GM12878 (cell line): ENCODE results near the gene RIT2. TPM values are rescaled to one million over a fixed set of nuclear protein-coding genes. Genes with fewer than 3 reads are reported as not detected.
A peak's percentile ranks its signal among the peaks of the same experiment; 100 is the strongest.

Experiments used
- ATAC-seq: fragments of 200-7000 bp; cut with Tn5 transposase; 3 replicates; pipeline ENCODE4 v1.9.1; 2020; ENCODE audit warnings: mild to moderate bottlenecking, moderate library complexity
- BruUV-seq: library from RNA; stranded (reverse); fragments of 400-500 nt; replicated peaks from 2 replicates; lab custom pipeline; 2021; lab: Mats Ljungman, UMichigan
- CTCF ChIA-PET: fragments of 300-600 bp; sonication (Branson Sonifier 250); formaldehyde crosslinking; extraction: SDS; loops from one replicate; lab custom pipeline; 2021; ENCODE audit warnings: inconsistent platforms; lab: Yijun Ruan, JAX
- POLR2A ChIA-PET: fragments of 350-600 bp; formaldehyde crosslinking; extraction: SDS; loops from one replicate; lab custom pipeline; 2021; ENCODE audit warnings: inconsistent platforms; lab: Charles Lee
- RAD21 ChIA-PET: fragments of 300-600 bp; sonication (Branson Sonifier 250); formaldehyde crosslinking; loops from one replicate; lab custom pipeline; 2023; ENCODE audit warnings: antibody characterized with exemption; ENCODE audit not compliant: unreplicated experiment; lab: Charles Lee
- SMC1A ChIA-PET: fragments of 300-600 bp; sonication (Branson Sonifier 250); formaldehyde crosslinking; loops from one replicate; lab custom pipeline; 2023; ENCODE audit not compliant: unreplicated experiment, uncharacterized antibody; lab: Charles Lee
- DNase-seq: peaks from one replicate; pipeline ENCODE4 v3.0.0-alpha.2; 2011; ENCODE audit warnings: low read depth, low spot score
- FAIRE-seq: peaks from 3 replicates; lab custom pipeline; 2011; peaks lifted over from hg19 to GRCh38; lab: Jason Lieb, UNC
- H2AFZ ChIP-seq: 2 replicates; pipeline ENCODE4 v1.6.0; 2011; ENCODE audit warnings: low read depth, low read length, control low read depth; ENCODE audit not compliant: control insufficient read depth
- H3K27ac ChIP-seq: 2 replicates; pipeline ENCODE4 v1.5.1; 2011; ENCODE audit warnings: control low read depth; ENCODE audit not compliant: control insufficient read depth, insufficient read depth
- H3K27me3 ChIP-seq, 2 experiments: replicated peaks in 1 of 2; 2 replicates each; pipeline versions ENCODE4 v1.6.0 to v1.6.1; 2011; ENCODE audit warnings: low read length in 1 of 2; ENCODE audit not compliant: control insufficient read depth in 2 of 2, insufficient read depth in 2 of 2
- H3K36me3 ChIP-seq, 2 experiments: 2 replicates each; pipeline ENCODE4 v1.5.1; 2011; ENCODE audit warnings: low read length in 1 of 2; ENCODE audit not compliant: control insufficient read depth in 2 of 2, insufficient read depth in 2 of 2
- H3K4me1 ChIP-seq: 2 replicates; pipeline ENCODE4 v1.6.1; 2011; ENCODE audit warnings: mild to moderate bottlenecking, low read length, moderate library complexity, mixed read lengths; ENCODE audit not compliant: control insufficient read depth, insufficient read depth
- H3K4me2 ChIP-seq: 2 replicates; pipeline ENCODE4 v1.6.0; 2011; ENCODE audit warnings: control low read depth; ENCODE audit not compliant: control insufficient read depth, insufficient read depth
- H3K4me3 ChIP-seq: fragments of 200-600 bp; sonication (generic); 2 replicates; pipeline ENCODE4 v1.5.1; 2016
- H3K79me2 ChIP-seq: 2 replicates; pipeline ENCODE4 v1.6.0; 2011; ENCODE audit warnings: low read length; ENCODE audit not compliant: control insufficient read depth, insufficient read depth
- H3K9ac ChIP-seq: 2 replicates; pipeline ENCODE4 v1.8.0; 2011; ENCODE audit warnings: low read length, control low read depth, mixed read lengths; ENCODE audit not compliant: control insufficient read depth, insufficient read depth
- H3K9me3 ChIP-seq: replicated peaks from 3 replicates; pipeline ENCODE4 v1.5.1; 2011; ENCODE audit warnings: mild to moderate bottlenecking, low read length; ENCODE audit not compliant: control insufficient read depth, insufficient read depth
- H4K20me1 ChIP-seq: 2 replicates; pipeline ENCODE4 v1.6.0; 2011; ENCODE audit not compliant: control insufficient read depth, insufficient read depth
- CBX5 ChIP-seq: sonication (generic); IDR thresholded peaks from 2 replicates; pipeline ENCODE4 v1.6.1; 2016; ENCODE audit warnings: low read depth, moderate library complexity, mild to moderate bottlenecking, inconsistent platforms
- DPF2 ChIP-seq: fragments of 450-650 bp; IDR thresholded peaks from 2 replicates; pipeline ENCODE4 v1.6.1; 2017; ENCODE audit warnings: mild to moderate bottlenecking
- GATAD2B ChIP-seq: fragments of 450-650 bp; conservative IDR thresholded peaks from 2 replicates; pipeline ENCODE4 v1.6.1; 2017; ENCODE audit warnings: low read depth, mild to moderate bottlenecking, moderate library complexity
- MEF2B ChIP-seq: fragments of 450-650 bp; IDR thresholded peaks from 2 replicates; pipeline ENCODE4 v1.6.1; 2018; ENCODE audit warnings: mild to moderate bottlenecking, moderate library complexity; ENCODE audit not compliant: partially characterized antibody, poor library complexity, severe bottlenecking
- MTA3 ChIP-seq: IDR thresholded peaks from 2 replicates; pipeline ENCODE4 v1.6.1; 2012; ENCODE audit warnings: low read length, inconsistent platforms, borderline replicate concordance
- PAX8 ChIP-seq: fragments of 450-650 bp; IDR thresholded peaks from 2 replicates; pipeline ENCODE4 v1.6.1; 2017; ENCODE audit warnings: mild to moderate bottlenecking, moderate library complexity
- SREBF1 ChIP-seq: IDR thresholded peaks from 2 replicates; pipeline ENCODE4 v1.6.1; 2012; ENCODE audit warnings: mild to moderate bottlenecking, low read length
- ZNF207 ChIP-seq: fragments of 450-650 bp; IDR thresholded peaks from 2 replicates; pipeline ENCODE4 v1.6.1; 2014; ENCODE audit warnings: antibody characterized with exemption, mild to moderate bottlenecking, borderline replicate concordance
- WGBS: methylation state at CpG from one replicate; pipeline ENCODE4 v1.1.6; 2016; ENCODE audit warnings: low lambda C conversion rate; ENCODE audit not compliant: insufficient replicate concordance, insufficient coverage; ENCODE audit errors: missing lambda C conversion rate; 5-methylcytosine and 5-hydroxymethylcytosine counted together
- in situ Hi-C: fragments of 300-500 bp; cut with MboI; formaldehyde crosslinking; loops from 9 replicates; pipeline ENCODE4 v1.14.3; 2018; ENCODE audit warnings: mixed read lengths
- intact Hi-C: fragments of 100-400 bp; cut with micrococcal nuclease; formaldehyde crosslinking; loops from one replicate; pipeline ENCODE4 v1.14.2; 2022; ENCODE audit not compliant: unreplicated experiment
- polyA plus RNA-seq, 11 experiments: library from polyadenylated mRNA; depleted of rRNA in 4 of 11; unstranded in 6 of 11; stranded (reverse) in 5 of 11; fragments of >200 nt; fragmentation: Nextera tagmentation in 4 of 11; fragmentation: Illumina TruSeq in 1 of 11; extraction: Ambion mirVana in 4 of 11; extraction: Trizol in 1 of 11; gene quantifications; 1 replicate in 1 of 11; 2 replicates in 10 of 11; pipeline versions ENCODE4 v1.2.1 to v1.2.3, GENCODE V29; 2011 to 2016; ENCODE audit warnings: inconsistent platforms in 2 of 11, missing spikeins in 2 of 11, low read depth in 1 of 11
- total RNA-seq, 4 experiments: library from RNA; depleted of rRNA in 3 of 4; stranded (reverse); fragments of >200 nt in 3 of 4; fragmentation: Illumina TruSeq in 1 of 4; extraction: Trizol in 1 of 4; gene quantifications; 2 replicates each; pipeline versions ENCODE4 v1.2.1 to v1.2.3, GENCODE V29; 2013 to 2021

Gene RIT2
- total and polyA plus RNA-seq, 10 of the 15 experiments (the other 5 are each of a cell fraction or from before 2014, with no cell fraction given) = not detected

- intact Hi-C loops (no loop called here), in situ Hi-C loops (no loop called here)
- no peak overlapping the region for H3K9ac ChIP-seq
- TF ChIP-seq DPF2 (no peak), MEF2B (no peak), PAX8 (no peak)
- H3K27ac ChIP-seq = no peak overlapping the region
- BruUV-seq = no TSS peak
- H3K79me2 ChIP-seq = no peaks in the 10 kb centered on the region
- 3% methylated on average over 4 of the region's 4 CpGs for WGBS
- no peak for DNase-seq
- H3K36me3 ChIP-seq = no peaks in the 10 kb centered on the region
- ATAC-seq = no peak
- H3K4me3 ChIP-seq = no peak overlapping the region
- ChIA-PET RAD21 (no interaction called here), POLR2A (no interaction called here), CTCF (no interaction called here), SMC1A (no interaction called here)
- no peak overlapping the region for H2AFZ ChIP-seq
- H3K4me1 ChIP-seq = no peaks in the 10 kb centered on the region
- FAIRE-seq = no peak
- H3K27me3 ChIP-seq = no peaks in the 10 kb centered on the region
- H3K9me3 ChIP-seq = no peaks in the 10 kb centered on the region
- no peak overlapping the region for H3K4me2 ChIP-seq
- no peaks in the 10 kb centered on the region for H4K20me1 ChIP-seq
Observed at GRCh38 chr18:42977982-42978637, 137.4 kb downstream of the RIT2 start.

- intact Hi-C loops = no loop called here
- Histone ChIP-seq H3K36me3 (no peaks in the 10 kb centered on the region), H3K9ac (no peak overlapping the region), H3K9me3 (no peaks in the 10 kb centered on the region), H4K20me1 (no peaks in the 10 kb centered on the region), H3K4me1 (no peaks in the 10 kb centered on the region), H3K4me2 (no peak overlapping the region), H3K4me3 (no peak overlapping the region), H2AFZ (no peak overlapping the region), H3K27me3 (no peaks in the 10 kb centered on the region), H3K79me2 (no peaks in the 10 kb centered on the region), H3K27ac (no peak overlapping the region)
- ChIA-PET CTCF (no interaction called here), POLR2A (no interaction called here), SMC1A (no interaction called here), RAD21 (no interaction called here)
- no peak for FAIRE-seq
- ATAC-seq = no peak
- TF ChIP-seq ZNF207 = no peak
- no peak for TF ChIP-seq MTA3
- no peak for TF ChIP-seq CBX5
- TF ChIP-seq GATAD2B = no peak
- TF ChIP-seq SREBF1 = no peak
- no TSS peak for BruUV-seq
- in situ Hi-C loops = no loop called here
- peak; percentile 2 for DNase-seq
- WGBS = 0% methylated on average over 3 of the region's 3 CpGs
Observed at GRCh38 chr18:42976869-42977590, 138.5 kb downstream of the RIT2 start.
